GM08714 (cell line): ENCODE data around the gene KDM4E.
"Not testable (repeated sequence)": the region's sequence is repeated elsewhere in the genome, so short reads cannot be mapped to it uniquely, and the experiment has no call there.

Experiments
- H3K4me3 ChIP-seq: fragments of 200-500 bp; sonication (Bioruptor generic); 2 replicates; pipeline ENCODE4 v1.5.1; 2014; ENCODE audit warnings: mild to moderate bottlenecking, low read length, inconsistent platforms
- ZNF274 ChIP-seq: IDR thresholded peaks from 2 replicates; pipeline ENCODE4 v1.6.1; 2012; ENCODE audit warnings: mild to moderate bottlenecking, low read depth, low read length

KDM4E gene

DNA sequence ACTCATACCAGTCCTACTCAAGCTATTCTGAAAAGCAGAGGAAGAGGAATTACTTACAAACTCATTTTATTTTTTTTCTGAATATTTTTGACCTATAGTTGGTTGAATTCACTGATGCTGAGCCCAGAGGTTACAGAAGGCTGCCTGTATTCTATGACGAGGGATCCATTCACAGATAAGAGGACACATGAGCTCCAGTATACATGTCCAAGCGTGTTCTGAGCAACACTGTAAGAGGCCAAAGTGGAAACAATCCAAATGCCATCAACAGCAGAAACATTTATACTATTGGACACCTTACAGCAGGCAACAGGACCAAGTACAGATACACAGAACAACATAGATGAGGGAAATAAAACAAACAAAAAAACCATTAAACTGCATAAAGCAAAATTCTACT, 10.3 kb downstream of the KDM4E start:
- no peak for TF ChIP-seq ZNF274
- H3K4me3 ChIP-seq = no peak overlapping the region

- peak overlapping the region; percentile 59; the same call in 1 of the 2 replicates for H3K4me3 ChIP-seq
Observed at GRCh38 chr11:95037356-95038035, 12.4 kb downstream of the KDM4E start.

DNA sequence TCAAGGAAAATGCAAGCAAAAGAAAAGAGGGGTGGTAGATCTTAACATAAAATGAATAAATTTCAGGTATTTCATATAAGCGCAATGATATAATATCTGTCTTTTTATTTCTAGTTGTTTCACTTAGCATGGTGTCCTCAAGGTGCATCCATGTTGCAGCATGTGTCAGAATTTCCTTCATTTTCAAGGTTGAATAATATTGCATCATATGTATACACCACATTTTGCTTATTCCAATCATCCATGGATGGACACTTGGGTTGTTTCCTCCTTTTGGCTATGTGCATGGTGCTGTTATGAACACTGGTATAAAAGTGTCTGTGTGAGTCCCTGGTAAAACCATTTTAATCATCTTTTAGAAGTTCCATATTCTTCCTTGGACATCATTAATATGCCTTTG, 17.2 kb downstream of the KDM4E start:
- H3K4me3 ChIP-seq = no peak overlapping the region
- no peak for TF ChIP-seq ZNF274

DNA sequence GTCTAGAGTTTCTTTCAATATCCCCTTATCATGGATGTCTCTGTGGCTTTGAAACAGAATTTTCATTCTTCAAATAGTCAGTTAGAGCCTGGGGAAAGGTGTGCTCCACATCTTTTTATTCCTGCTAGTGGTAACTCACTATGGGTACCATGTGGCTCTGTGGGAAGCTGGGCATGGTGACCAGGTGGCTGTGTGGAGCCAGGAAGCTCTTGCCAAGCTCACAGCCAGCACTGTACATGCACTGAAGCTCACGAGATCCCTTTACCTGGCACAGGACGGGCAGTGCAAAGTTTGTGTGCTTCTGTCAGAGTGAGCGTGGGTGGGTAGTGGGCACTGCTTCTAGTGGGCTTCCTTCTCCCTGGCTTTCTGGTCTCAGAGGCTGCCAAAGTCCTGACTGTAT, 17.8 kb downstream of the KDM4E start:
- TF ChIP-seq ZNF274 = no peak
- no peak overlapping the region for H3K4me3 ChIP-seq

- no peak for TF ChIP-seq ZNF274
Observed at GRCh38 chr11:95044010-95044409, 19.0 kb downstream of the KDM4E start.

GRCh38 chr11:95045812-95046211, 20.8 kb downstream of the KDM4E start:
- no peak for TF ChIP-seq ZNF274
- H3K4me3 ChIP-seq = no peak overlapping the region

More at GRCh38 chr11:95044010-95044409, 19.0 kb downstream of the KDM4E start:
- no peak overlapping the region for H3K4me3 ChIP-seq

- H3K4me3 ChIP-seq = not testable (repeated sequence)
Observed at GRCh38 chr11:95049122-95049521, 24.1 kb downstream of the KDM4E start, which contains the start of gene KDM4F. TSS of gene KDM4F (plus strand) at chr11:95049422.

GRCh38 chr11:95050595-95051202, 25.6 kb downstream of the KDM4E start:
- TF ChIP-seq ZNF274 = no peak
- H3K4me3 ChIP-seq = no peak overlapping the region

DNA sequence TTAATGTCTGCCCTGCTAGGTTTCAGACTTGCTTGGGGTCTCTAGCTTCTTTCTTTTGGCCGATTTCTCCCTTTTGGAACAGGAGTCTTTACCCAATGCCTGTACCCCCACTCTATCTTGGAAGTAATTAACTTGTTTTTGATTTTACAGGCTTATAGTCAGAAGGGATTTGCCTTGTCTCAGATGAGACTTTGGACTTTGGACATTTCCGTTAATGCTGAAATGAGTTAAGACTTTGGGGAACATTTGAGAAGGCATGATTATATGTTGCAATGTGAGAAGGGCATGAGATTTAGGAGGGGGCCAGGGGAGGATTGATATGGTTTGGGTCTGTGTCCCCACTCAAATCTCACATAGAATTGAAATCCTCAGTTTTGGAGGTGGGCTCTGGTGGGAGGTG, 29.3 kb downstream of the KDM4E start:
- H3K4me3 ChIP-seq = no peak overlapping the region
- no peak for TF ChIP-seq ZNF274

- H3K4me3 ChIP-seq = no peak overlapping the region
- TF ChIP-seq ZNF274 = no peak
Observed at GRCh38 chr11:95055283-95055897, 30.3 kb downstream of the KDM4E start.

DNA sequence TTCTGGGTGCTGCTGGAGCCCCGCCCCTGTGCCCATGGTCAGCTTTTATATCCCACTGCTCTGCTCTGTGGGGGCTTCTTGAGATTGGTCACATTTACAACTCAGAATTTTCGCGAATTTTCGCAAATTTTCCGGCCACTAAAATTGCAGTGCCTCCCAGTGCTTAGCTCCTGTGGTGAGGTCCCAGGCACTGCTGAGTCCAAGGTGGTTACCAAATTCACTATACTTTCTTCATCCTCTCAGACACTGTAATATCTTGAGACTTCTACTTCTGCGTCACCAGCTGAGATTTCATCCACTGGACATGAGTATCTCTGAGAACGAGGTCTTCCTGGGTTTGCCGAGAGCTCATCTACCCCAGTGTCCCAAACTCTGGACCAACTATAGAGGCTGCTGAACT, 32.9 kb downstream of the KDM4E start:
- TF ChIP-seq ZNF274 = no peak
- H3K4me3 ChIP-seq = no peak overlapping the region

GRCh38 chr11:95058621-95059020, 33.6 kb downstream of the KDM4E start:
- no peak overlapping the region for H3K4me3 ChIP-seq
- no peak for TF ChIP-seq ZNF274

DNA sequence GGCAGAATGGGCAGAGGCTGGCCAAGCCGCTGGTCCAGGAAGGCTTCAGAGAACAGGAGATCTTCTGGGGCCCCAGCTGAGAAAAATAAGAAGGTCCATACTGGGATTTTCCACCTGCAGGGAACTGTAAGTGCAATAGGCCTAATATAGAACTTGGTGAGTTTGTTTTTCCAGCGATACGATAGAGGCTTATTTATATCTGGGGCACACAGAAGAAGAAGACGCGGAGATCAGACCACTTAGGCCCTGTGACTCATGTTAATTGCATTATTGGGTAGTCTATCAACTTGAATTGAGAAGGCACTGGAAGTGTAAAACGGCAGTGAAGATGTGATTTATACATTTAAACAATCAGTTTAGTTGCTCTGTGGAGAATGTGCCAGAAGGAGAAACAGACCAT, 34.0 kb downstream of the KDM4E start:
- TF ChIP-seq ZNF274 = no peak
- no peak overlapping the region for H3K4me3 ChIP-seq

- no peak for TF ChIP-seq ZNF274
- no peak overlapping the region for H3K4me3 ChIP-seq
Observed at GRCh38 chr11:95065336-95065735, 40.3 kb downstream of the KDM4E start.

DNA sequence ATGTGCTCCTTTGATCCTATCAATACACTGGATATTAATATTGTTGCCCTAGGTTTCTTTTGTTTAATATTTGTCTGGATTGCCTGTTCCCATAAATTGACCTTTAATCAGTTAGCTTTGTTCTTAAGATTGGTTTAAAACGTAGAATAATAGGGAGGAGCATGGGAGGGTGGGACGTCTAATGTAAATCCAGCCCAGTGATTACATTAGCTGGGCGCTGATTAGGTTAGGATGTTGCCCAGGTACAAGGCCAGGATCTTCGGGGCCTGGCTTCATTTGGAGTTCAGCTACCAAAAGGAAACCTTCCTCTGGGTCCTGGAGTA, 41.6 kb downstream of the KDM4E start, which contains the start of gene SRSF8:
TSS of gene SRSF8 (plus strand) at position 204 of the 323 bp plus-strand sequence. CDS start 308 bp downstream, outside the sequence.
- peak within 1 kb of the TSS; percentile 81 for H3K4me3 ChIP-seq
- TF ChIP-seq ZNF274 = no peak
